GM12878 (cell line): ENCODE results near the gene BCAT1. TPM values are rescaled to one million over a fixed set of nuclear protein-coding genes. Genes with fewer than 3 reads are reported as not detected.

Source experiments
- ATAC-seq: fragments of 200-7000 bp; cut with Tn5 transposase; 3 replicates; pipeline ENCODE4 v1.9.1; 2020; ENCODE audit warnings: mild to moderate bottlenecking, moderate library complexity
- BruUV-seq: library from RNA; stranded (reverse); fragments of 400-500 nt; replicated peaks from 2 replicates; lab custom pipeline; 2021; lab: Mats Ljungman, UMichigan
- CTCF ChIA-PET: fragments of 300-600 bp; sonication (Branson Sonifier 250); formaldehyde crosslinking; extraction: SDS; loops from one replicate; lab custom pipeline; 2021; ENCODE audit warnings: inconsistent platforms; lab: Yijun Ruan, JAX
- POLR2A ChIA-PET: fragments of 350-600 bp; formaldehyde crosslinking; extraction: SDS; loops from one replicate; lab custom pipeline; 2021; ENCODE audit warnings: inconsistent platforms; lab: Charles Lee
- RAD21 ChIA-PET: fragments of 300-600 bp; sonication (Branson Sonifier 250); formaldehyde crosslinking; loops from one replicate; lab custom pipeline; 2023; ENCODE audit warnings: antibody characterized with exemption; ENCODE audit not compliant: unreplicated experiment; lab: Charles Lee
- SMC1A ChIA-PET: fragments of 300-600 bp; sonication (Branson Sonifier 250); formaldehyde crosslinking; loops from one replicate; lab custom pipeline; 2023; ENCODE audit not compliant: unreplicated experiment, uncharacterized antibody; lab: Charles Lee
- DNase-seq: peaks from one replicate; pipeline ENCODE4 v3.0.0-alpha.2; 2011; ENCODE audit warnings: low read depth, low spot score
- FAIRE-seq: peaks from 3 replicates; lab custom pipeline; 2011; peaks lifted over from hg19 to GRCh38; lab: Jason Lieb, UNC
- H2AFZ ChIP-seq: 2 replicates; pipeline ENCODE4 v1.6.0; 2011; ENCODE audit warnings: low read depth, low read length, control low read depth; ENCODE audit not compliant: control insufficient read depth
- H3K27ac ChIP-seq: 2 replicates; pipeline ENCODE4 v1.5.1; 2011; ENCODE audit warnings: control low read depth; ENCODE audit not compliant: control insufficient read depth, insufficient read depth
- H3K27me3 ChIP-seq, 2 experiments: replicated peaks in 1 of 2; 2 replicates each; pipeline versions ENCODE4 v1.6.0 to v1.6.1; 2011; ENCODE audit warnings: low read length in 1 of 2; ENCODE audit not compliant: control insufficient read depth in 2 of 2, insufficient read depth in 2 of 2
- H3K36me3 ChIP-seq, 2 experiments: 2 replicates each; pipeline ENCODE4 v1.5.1; 2011; ENCODE audit warnings: low read length in 1 of 2; ENCODE audit not compliant: control insufficient read depth in 2 of 2, insufficient read depth in 2 of 2
- H3K4me1 ChIP-seq: 2 replicates; pipeline ENCODE4 v1.6.1; 2011; ENCODE audit warnings: mild to moderate bottlenecking, low read length, moderate library complexity, mixed read lengths; ENCODE audit not compliant: control insufficient read depth, insufficient read depth
- H3K4me2 ChIP-seq: 2 replicates; pipeline ENCODE4 v1.6.0; 2011; ENCODE audit warnings: control low read depth; ENCODE audit not compliant: control insufficient read depth, insufficient read depth
- H3K4me3 ChIP-seq: fragments of 200-600 bp; sonication (generic); 2 replicates; pipeline ENCODE4 v1.5.1; 2016
- H3K79me2 ChIP-seq: 2 replicates; pipeline ENCODE4 v1.6.0; 2011; ENCODE audit warnings: low read length; ENCODE audit not compliant: control insufficient read depth, insufficient read depth
- H3K9ac ChIP-seq: 2 replicates; pipeline ENCODE4 v1.8.0; 2011; ENCODE audit warnings: low read length, control low read depth, mixed read lengths; ENCODE audit not compliant: control insufficient read depth, insufficient read depth
- H3K9me3 ChIP-seq: replicated peaks from 3 replicates; pipeline ENCODE4 v1.5.1; 2011; ENCODE audit warnings: mild to moderate bottlenecking, low read length; ENCODE audit not compliant: control insufficient read depth, insufficient read depth
- H4K20me1 ChIP-seq: 2 replicates; pipeline ENCODE4 v1.6.0; 2011; ENCODE audit not compliant: control insufficient read depth, insufficient read depth
- CEBPZ ChIP-seq: fragments of 150-350 bp; IDR thresholded peaks from 2 replicates; pipeline ENCODE4 v1.6.1; 2016; ENCODE audit warnings: low read depth, low read length
- CREM ChIP-seq: IDR thresholded peaks from 2 replicates; pipeline ENCODE4 v1.6.1; 2014; ENCODE audit warnings: antibody characterized with exemption, low read depth
- ESRRA ChIP-seq: IDR thresholded peaks from 2 replicates; pipeline ENCODE4 v1.6.1; 2012; ENCODE audit warnings: mild to moderate bottlenecking, low read length, improper control_type of control experiment
- FOXM1 ChIP-seq: IDR thresholded peaks from 2 replicates; pipeline ENCODE4 v1.6.1; 2012; ENCODE audit warnings: low read depth, mild to moderate bottlenecking, inconsistent platforms, low read length, moderate library complexity
- KAT2A ChIP-seq: conservative IDR thresholded peaks from 2 replicates; pipeline ENCODE4 v1.6.1; 2011; ENCODE audit warnings: low read depth, low read length; ENCODE audit not compliant: control insufficient read depth
- MTA3 ChIP-seq: IDR thresholded peaks from 2 replicates; pipeline ENCODE4 v1.6.1; 2012; ENCODE audit warnings: low read length, inconsistent platforms, borderline replicate concordance
- PRDM15 ChIP-seq: fragments of 450-650 bp; formaldehyde crosslinking; IDR thresholded peaks from 2 replicates; pipeline ENCODE4 v1.4.0; 2020; ENCODE audit warnings: mild to moderate bottlenecking, moderate library complexity
- SMAD5 ChIP-seq: IDR thresholded peaks from 2 replicates; pipeline ENCODE4 v1.6.1; 2016; ENCODE audit warnings: antibody characterized with exemption, low read depth
- SP1 ChIP-seq: IDR thresholded peaks from one replicate; pipeline ENCODE4 v1.6.1; 2011; ENCODE audit warnings: low read depth, low read length
- SPI1 ChIP-seq: IDR thresholded peaks from 2 replicates; pipeline ENCODE4 v1.6.1; 2011; ENCODE audit warnings: low read depth, mild to moderate bottlenecking, low read length, moderate library complexity, borderline replicate concordance; ENCODE audit not compliant: insufficient read depth
- TBL1XR1 ChIP-seq: IDR thresholded peaks from 2 replicates; pipeline ENCODE4 v1.6.1; 2012; ENCODE audit warnings: low read depth, low read length, improper control_type of control experiment
- TCF3 ChIP-seq: IDR thresholded peaks from 2 replicates; pipeline ENCODE4 v1.6.1; 2012; ENCODE audit warnings: low read depth, mild to moderate bottlenecking, low read length, borderline replicate concordance; ENCODE audit not compliant: insufficient read depth
- WGBS: methylation state at CpG from one replicate; pipeline ENCODE4 v1.1.6; 2016; ENCODE audit warnings: low lambda C conversion rate; ENCODE audit not compliant: insufficient replicate concordance, insufficient coverage; ENCODE audit errors: missing lambda C conversion rate; 5-methylcytosine and 5-hydroxymethylcytosine counted together
- in situ Hi-C: fragments of 300-500 bp; cut with MboI; formaldehyde crosslinking; loops from 9 replicates; pipeline ENCODE4 v1.14.3; 2018; ENCODE audit warnings: mixed read lengths
- intact Hi-C: fragments of 100-400 bp; cut with micrococcal nuclease; formaldehyde crosslinking; loops from one replicate; pipeline ENCODE4 v1.14.2; 2022; ENCODE audit not compliant: unreplicated experiment
- polyA plus RNA-seq, 11 experiments: library from polyadenylated mRNA; depleted of rRNA in 4 of 11; unstranded in 6 of 11; stranded (reverse) in 5 of 11; fragments of >200 nt; fragmentation: Nextera tagmentation in 4 of 11; fragmentation: Illumina TruSeq in 1 of 11; extraction: Ambion mirVana in 4 of 11; extraction: Trizol in 1 of 11; gene quantifications; 1 replicate in 1 of 11; 2 replicates in 10 of 11; pipeline versions ENCODE4 v1.2.1 to v1.2.3, GENCODE V29; 2011 to 2016; ENCODE audit warnings: inconsistent platforms in 2 of 11, missing spikeins in 2 of 11, low read depth in 1 of 11
- total RNA-seq, 4 experiments: library from RNA; depleted of rRNA in 3 of 4; stranded (reverse); fragments of >200 nt in 3 of 4; fragmentation: Illumina TruSeq in 1 of 4; extraction: Trizol in 1 of 4; gene quantifications; 2 replicates each; pipeline versions ENCODE4 v1.2.1 to v1.2.3, GENCODE V29; 2013 to 2021
- TF ChIP-seq, protein P1 (sequence below): fragments of 450-650 bp; IDR thresholded peaks from 2 replicates; pipeline ENCODE4 v1.6.1; 2016; ENCODE audit warnings: mild to moderate bottlenecking
- TF ChIP-seq, protein P2 (sequence below): fragments of 450-650 bp; IDR thresholded peaks from 2 replicates; pipeline ENCODE4 v1.6.1; 2018; ENCODE audit warnings: borderline replicate concordance, mild to moderate bottlenecking; ENCODE audit not compliant: partially characterized antibody

BCAT1 gene
- total and polyA plus RNA-seq, 10 of the 15 experiments (the other 5 are each of a cell fraction or from before 2014, with no cell fraction given): 26.2 to 187 (median 81.9) TPM

GRCh38 chr12:24884911-24885310 lies 64.0 kb downstream of the BCAT1 start:
- Histone ChIP-seq H3K4me1 (no peaks in the 10 kb centered on the region), H3K4me3 (no peak overlapping the region), H3K79me2 (no peaks in the 10 kb centered on the region), H3K27ac (no peak overlapping the region), H2AFZ (no peak overlapping the region), H3K9me3 (no peaks in the 10 kb centered on the region), H3K4me2 (no peak overlapping the region), H3K36me3 (no peaks in the 10 kb centered on the region; a peak in 2 of 4 replicates), H4K20me1 (no peaks in the 10 kb centered on the region), H3K9ac (no peak overlapping the region), H3K27me3 (no peaks in the 10 kb centered on the region)
- FAIRE-seq: no peak
- no TSS peak for BruUV-seq
- WGBS: 98% methylated on average over 3 of the region's 3 CpGs
- no peak for DNase-seq
- in situ Hi-C loops (no loop called here), intact Hi-C loops (no loop called here)
- POLR2A ChIA-PET: no interaction called here
- SMC1A ChIA-PET: interaction anchor here (0.7 to 1.1 kb wide), 2 partner anchors 18 to 28 kb away, joined by 3 read pairs; no protein-coding TSS in a partner anchor
- RAD21 ChIA-PET: interaction anchor here (0.6 kb wide), 1 partner anchor 67 kb away, joined by 3 read pairs; no protein-coding TSS in a partner anchor
- TF ChIP-seq ESRRA (no peak), SPI1 (no peak), SP1 (no peak), CEBPZ (no peak), PRDM15 (no peak), MTA3 (no peak), CREM (no peak), SMAD5 (no peak), FOXM1 (no peak), KAT2A (no peak), TCF3 (no peak), TBL1XR1 (no peak)
- TF ChIP-seq, protein P1, sequence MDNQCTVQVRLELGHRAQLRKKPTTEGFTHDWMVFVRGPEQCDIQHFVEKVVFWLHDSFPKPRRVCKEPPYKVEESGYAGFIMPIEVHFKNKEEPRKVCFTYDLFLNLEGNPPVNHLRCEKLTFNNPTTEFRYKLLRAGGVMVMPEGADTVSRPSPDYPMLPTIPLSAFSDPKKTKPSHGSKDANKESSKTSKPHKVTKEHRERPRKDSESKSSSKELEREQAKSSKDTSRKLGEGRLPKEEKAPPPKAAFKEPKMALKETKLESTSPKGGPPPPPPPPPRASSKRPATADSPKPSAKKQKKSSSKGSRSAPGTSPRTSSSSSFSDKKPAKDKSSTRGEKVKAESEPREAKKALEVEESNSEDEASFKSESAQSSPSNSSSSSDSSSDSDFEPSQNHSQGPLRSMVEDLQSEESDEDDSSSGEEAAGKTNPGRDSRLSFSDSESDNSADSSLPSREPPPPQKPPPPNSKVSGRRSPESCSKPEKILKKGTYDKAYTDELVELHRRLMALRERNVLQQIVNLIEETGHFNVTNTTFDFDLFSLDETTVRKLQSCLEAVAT: no peak
- TF ChIP-seq, protein P2, sequence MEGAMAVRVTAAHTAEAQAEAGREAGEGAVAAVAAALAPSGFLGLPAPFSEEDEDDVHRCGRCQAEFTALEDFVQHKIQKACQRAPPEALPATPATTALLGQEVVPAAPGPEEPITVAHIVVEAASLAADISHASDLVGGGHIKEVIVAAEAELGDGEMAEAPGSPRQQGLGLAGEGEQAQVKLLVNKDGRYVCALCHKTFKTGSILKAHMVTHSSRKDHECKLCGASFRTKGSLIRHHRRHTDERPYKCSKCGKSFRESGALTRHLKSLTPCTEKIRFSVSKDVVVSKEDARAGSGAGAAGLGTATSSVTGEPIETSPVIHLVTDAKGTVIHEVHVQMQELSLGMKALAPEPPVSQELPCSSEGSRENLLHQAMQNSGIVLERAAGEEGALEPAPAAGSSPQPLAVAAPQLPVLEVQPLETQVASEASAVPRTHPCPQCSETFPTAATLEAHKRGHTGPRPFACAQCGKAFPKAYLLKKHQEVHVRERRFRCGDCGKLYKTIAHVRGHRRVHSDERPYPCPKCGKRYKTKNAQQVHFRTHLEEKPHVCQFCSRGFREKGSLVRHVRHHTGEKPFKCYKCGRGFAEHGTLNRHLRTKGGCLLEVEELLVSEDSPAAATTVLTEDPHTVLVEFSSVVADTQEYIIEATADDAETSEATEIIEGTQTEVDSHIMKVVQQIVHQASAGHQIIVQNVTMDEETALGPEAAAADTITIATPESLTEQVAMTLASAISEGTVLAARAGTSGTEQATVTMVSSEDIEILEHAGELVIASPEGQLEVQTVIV: no peak
- CTCF ChIA-PET: no interaction called here
- ATAC-seq: no peak
